Fibroblast of pulmonary artery (primary cell): Measurements from ENCODE around the gene MUC5AC.

Experiments
- DNase-seq: peaks from one replicate; pipeline ENCODE4 v3.0.0-alpha.2; 2010; ENCODE audit warnings: low read depth
- H3K4me3 ChIP-seq: replicated peaks from 2 replicates; pipeline ENCODE4 v1.5.1; 2011; ENCODE audit warnings: low read depth, mild to moderate bottlenecking, control low read depth, low read length, moderate library complexity
- CTCF ChIP-seq: IDR thresholded peaks from 2 replicates; pipeline ENCODE4 v1.5.1; 2011; ENCODE audit warnings: mild to moderate bottlenecking, control low read depth, low read length, inconsistent platforms; ENCODE audit errors: missing control alignments

Gene MUC5AC

GRCh38 chr11:1139441-1140083 is 18.2 kb upstream of the MUC5AC start:
- TF ChIP-seq CTCF = no peak
- no peak for DNase-seq
- no peak overlapping the region for H3K4me3 ChIP-seq

GRCh38 chr11:1140642-1141490 is 16.9 kb upstream of the MUC5AC start:
- TF ChIP-seq CTCF = no peak
- DNase-seq = no peak
- no peak overlapping the region for H3K4me3 ChIP-seq

GRCh38 chr11:1146365-1146764 is 11.4 kb upstream of the MUC5AC start:
- no peak for TF ChIP-seq CTCF
- DNase-seq = no peak
- no peak overlapping the region for H3K4me3 ChIP-seq

GRCh38 chr11:1147792-1148191 is 10.0 kb upstream of the MUC5AC start:
- no peak overlapping the region for H3K4me3 ChIP-seq
- DNase-seq = no peak
- no peak for TF ChIP-seq CTCF

GRCh38 chr11:1148752-1149180 is 9.0 kb upstream of the MUC5AC start:
- no peak overlapping the region for H3K4me3 ChIP-seq
- no peak for DNase-seq
- no peak for TF ChIP-seq CTCF

- TF ChIP-seq CTCF = no peak
- H3K4me3 ChIP-seq = no peak overlapping the region
- no peak for DNase-seq
These were observed 8.2 kb upstream of the MUC5AC start for GRCh38 chr11:1149545-1149944.

- no peak for DNase-seq
- TF ChIP-seq CTCF = no peak
- H3K4me3 ChIP-seq = no peak overlapping the region
These were observed 7.6 kb upstream of the MUC5AC start for GRCh38 chr11:1150116-1150515.
